ENCODE data around the gene RFX3. TPM values are rescaled to one million over a fixed set of nuclear protein-coding genes. Genes with fewer than 3 reads are reported as not detected.

Gene RFX3
- total and polyA plus RNA-seq, 2 of the 13 experiments (the other 11 are each of a cell fraction or from before 2014, with no cell fraction given): 2.7 to 5.3 TPM

DNA sequence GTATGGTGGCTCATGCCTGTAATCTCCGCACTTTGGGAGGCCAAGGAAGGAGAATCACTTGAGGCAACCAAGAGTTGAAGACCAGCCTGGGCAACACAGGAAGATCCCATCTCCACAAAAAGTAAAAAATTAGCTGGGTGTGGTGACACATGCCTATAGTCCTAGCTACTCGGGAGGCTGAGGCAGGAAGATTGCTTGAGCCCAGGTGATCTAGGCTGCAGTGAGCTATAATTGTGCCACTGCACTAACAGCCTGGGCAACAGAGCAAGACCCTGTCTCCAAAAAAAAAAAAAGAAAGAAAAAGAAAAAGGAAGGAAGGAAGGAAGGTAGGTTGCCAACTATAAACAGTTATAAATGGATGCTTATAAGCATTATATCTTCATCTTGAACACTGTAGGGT is 51.0 kb downstream of the RFX3 start:
- WGBS (ENCODE audit: low lambda C conversion rate): 92% methylated on average over 2 of the region's 2 CpGs
- Histone ChIP-seq H3K79me2 (ENCODE audit: insufficient read depth, low read length) (no peaks in the 10 kb centered on the region), H2AFZ (ENCODE audit: low read length) (no peak overlapping the region), H3K36me3 (replicated peaks in 1 of 2; ENCODE audit: control insufficient read depth in 1 of 2, insufficient read depth in 2 of 2, low read length in 2 of 2) (no peaks in the 10 kb centered on the region), H3K27ac (ENCODE audit: extremely low read length, insufficient read depth, low read length) (no peak overlapping the region), H3K4me3 (replicated peaks in 1 of 3; ENCODE audit: insufficient read depth in 1 of 3, low read depth in 2 of 3, low read length in 3 of 3) (no peak overlapping the region), H4K20me1 (ENCODE audit: insufficient read depth, low read length) (no peaks in the 10 kb centered on the region), H3K9ac (ENCODE audit: insufficient read depth, low read depth, low read length) (no peak overlapping the region), H3K4me1 (ENCODE audit: insufficient read depth, low read length) (peaks cover 17% of the 10 kb centered on the region), H3K9me3 (ENCODE audit: low read length) (no peaks in the 10 kb centered on the region), H3K27me3 (ENCODE audit: control insufficient read depth in 1 of 2, insufficient read depth in 2 of 2, low read length in 2 of 2) (no peaks in the 10 kb centered on the region), H3K4me2 (ENCODE audit: low read depth, low read length) (no peak overlapping the region)
- intact Hi-C loops (cut with micrococcal nuclease; ENCODE audit: unreplicated experiment) (no loop called here), in situ Hi-C loops (cut with HindIII; ENCODE audit: extremely low pct_ligation_motif_present, low pct_unique_long_range_greater_than_20kb) (loop anchor here (5.0 kb wide), 1 partner anchor 37 kb away; no protein-coding TSS in a partner anchor)
- TF ChIP-seq ZNF121 (CRISPR knock-in tag; IDR thresholded peaks at IDR 0.05): 0 out of 2 replicates have a peak, but pooled peaks have one; percentile 21
- no peak for TF ChIP-seq SOX13 (IDR thresholded peaks at IDR 0.05)
- no peak for TF ChIP-seq SOX13 (CRISPR knock-in tag; conservative IDR thresholded peaks at IDR 0.05 in 1 of 2, IDR thresholded peaks at IDR 0.05 in 1 of 2)
- no peak for TF ChIP-seq NFYC (CRISPR knock-in tag; IDR thresholded peaks at IDR 0.05)
- no peak for TF ChIP-seq ZSCAN30 (CRISPR knock-in tag; IDR thresholded peaks at IDR 0.05)
- ATAC-seq: no peak
- CTCF ChIA-PET (ENCODE audit: low intra/inter-chr PET ratio, low total read pairs): no interaction called here
- no TSS peak for BruUV-seq (replicated peaks)
- no peak for DNase-seq (ENCODE audit: low spot score)
- no peak for FAIRE-seq
- POLR2A ChIA-PET: interaction anchor here (1.6 kb wide), 1 partner anchor 52 kb away, joined by 10 read pairs; no protein-coding TSS in a partner anchor

DNA sequence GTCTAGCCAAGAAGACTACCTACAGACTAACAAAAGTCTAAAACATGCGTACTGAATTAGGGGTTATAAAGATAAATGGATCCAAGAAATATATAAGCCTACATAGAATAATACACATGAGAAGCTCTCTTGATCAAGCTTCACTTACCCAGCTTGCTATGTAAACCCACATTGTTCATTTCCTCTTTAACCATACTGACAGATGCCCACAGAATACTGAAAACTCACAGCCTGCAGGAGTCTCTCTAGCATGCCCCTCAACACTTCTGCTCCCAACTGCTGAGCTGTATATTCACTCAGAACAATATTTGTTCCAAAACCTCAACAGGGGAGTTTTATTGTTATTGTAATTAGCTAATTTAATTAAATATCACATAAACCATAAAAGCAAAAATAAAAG is 52.4 kb downstream of the RFX3 start:
- no peaks in the 10 kb centered on the region for H3K36me3 ChIP-seq (replicated peaks in 1 of 2; ENCODE audit: control insufficient read depth in 1 of 2, insufficient read depth in 2 of 2, low read length in 2 of 2)
- peaks cover 10% of the 10 kb centered on the region for H3K4me1 ChIP-seq (ENCODE audit: insufficient read depth, low read length)
- BruUV-seq (replicated peaks): no TSS peak
- ChIA-PET POLR2A (interaction anchor here (1.0 kb wide), 1 partner anchor 53 kb away, joined by 3 read pairs; the partner anchor contains the start of gene RFX3), CTCF (ENCODE audit: low intra/inter-chr PET ratio, low total read pairs) (no interaction called here)
- FAIRE-seq (no peak), ATAC-seq (no peak), DNase-seq (ENCODE audit: low spot score) (no peak)
- no peak overlapping the region for H2AFZ ChIP-seq (ENCODE audit: low read length)
- H3K4me3 ChIP-seq (replicated peaks in 1 of 3; ENCODE audit: insufficient read depth in 1 of 3, low read depth in 2 of 3, low read length in 3 of 3): no peak overlapping the region
- no peak overlapping the region for H3K9ac ChIP-seq (ENCODE audit: insufficient read depth, low read depth, low read length)
- in situ Hi-C loops (cut with HindIII; ENCODE audit: extremely low pct_ligation_motif_present, low pct_unique_long_range_greater_than_20kb) (no loop called here), intact Hi-C loops (cut with micrococcal nuclease; ENCODE audit: unreplicated experiment) (no loop called here)
- H3K79me2 ChIP-seq (ENCODE audit: insufficient read depth, low read length): no peaks in the 10 kb centered on the region
- no peaks in the 10 kb centered on the region for H3K9me3 ChIP-seq (ENCODE audit: low read length)
- no peak overlapping the region for H3K27ac ChIP-seq (ENCODE audit: extremely low read length, insufficient read depth, low read length)
- WGBS (ENCODE audit: low lambda C conversion rate): 91% methylated on average over 1 of the region's 1 CpG
- no peak overlapping the region for H3K4me2 ChIP-seq (ENCODE audit: low read depth, low read length)
- no peaks in the 10 kb centered on the region for H4K20me1 ChIP-seq (ENCODE audit: insufficient read depth, low read length)
- no peaks in the 10 kb centered on the region for H3K27me3 ChIP-seq (ENCODE audit: control insufficient read depth in 1 of 2, insufficient read depth in 2 of 2, low read length in 2 of 2)
- TF ChIP-seq PRPF4 (IDR thresholded peaks at IDR 0.05; ENCODE audit: low read depth, low read length, poor library complexity, severe bottlenecking) (no peak), PPARG (CRISPR knock-in tag; conservative IDR thresholded peaks at IDR 0.05) (no peak), CEBPB (IDR thresholded peaks at IDR 0.05; ENCODE audit: borderline replicate concordance, low read depth, low read length) (no peak), ZNF280B (CRISPR knock-in tag; IDR thresholded peaks at IDR 0.05; ENCODE audit: borderline replicate concordance) (no peak), CHCHD3 (CRISPR knock-in tag; IDR thresholded peaks at IDR 0.05) (no peak), ZSCAN29 (CRISPR knock-in tag; conservative IDR thresholded peaks at IDR 0.05) (no peak), ZBTB8A (CRISPR knock-in tag; IDR thresholded peaks at IDR 0.05; ENCODE audit: borderline replicate concordance, low read depth) (no peak), ZFY (CRISPR knock-in tag; IDR thresholded peaks at IDR 0.05) (no peak), ZNF512 (CRISPR knock-in tag; IDR thresholded peaks at IDR 0.05) (no peak), ARHGAP35 (CRISPR knock-in tag; IDR thresholded peaks at IDR 0.05; ENCODE audit: borderline replicate concordance) (no peak), NFATC3 (CRISPR knock-in tag; IDR thresholded peaks at IDR 0.05) (no peak)

Data from HepG2 (cell line).